Measurements from ENCODE around the gene PCYT2. TPM values are rescaled to one million over a fixed set of nuclear protein-coding genes. Genes with fewer than 3 reads are reported as not detected.

The PCYT2 gene
- total and polyA plus RNA-seq, 8 donors = 9.0 to 35.3 (median 17.7) TPM

DNA sequence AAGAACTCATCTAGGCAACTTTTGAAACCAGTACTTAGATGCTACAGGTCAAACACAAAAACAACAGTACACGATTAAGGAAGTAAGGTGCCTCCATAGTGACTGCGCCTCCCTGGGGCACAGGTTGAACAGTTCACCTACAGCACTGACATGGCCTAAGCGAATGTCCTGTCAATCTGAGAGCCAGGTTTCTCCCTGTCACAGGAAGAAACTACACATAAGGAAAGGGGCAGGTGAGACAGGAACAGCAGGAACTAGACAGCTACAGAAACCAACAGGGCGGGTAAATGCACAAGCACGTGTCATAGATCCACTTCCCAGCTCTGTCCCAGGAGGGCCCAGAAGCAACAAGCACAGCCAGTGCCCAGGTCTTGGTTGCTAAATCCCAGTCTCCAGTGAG lies 32.1 kb downstream of the PCYT2 start:
- H3K4me3 ChIP-seq = no peak overlapping the region
- no peaks in the 10 kb centered on the region for H3K36me3 ChIP-seq
- H3K9me3 ChIP-seq = no peaks in the 10 kb centered on the region
- 91% methylated on average over 5 of the region's 5 CpGs for WGBS, 2 donors
- H3K27me3 ChIP-seq = no peaks in the 10 kb centered on the region
- H3K4me1 ChIP-seq = no peaks in the 10 kb centered on the region
- ATAC-seq (no peak), DNase-seq (no peak), FAIRE-seq (no peak)
- intact Hi-C loops (cut with DNase I) = no loop called here
- TF ChIP-seq, protein P1, sequence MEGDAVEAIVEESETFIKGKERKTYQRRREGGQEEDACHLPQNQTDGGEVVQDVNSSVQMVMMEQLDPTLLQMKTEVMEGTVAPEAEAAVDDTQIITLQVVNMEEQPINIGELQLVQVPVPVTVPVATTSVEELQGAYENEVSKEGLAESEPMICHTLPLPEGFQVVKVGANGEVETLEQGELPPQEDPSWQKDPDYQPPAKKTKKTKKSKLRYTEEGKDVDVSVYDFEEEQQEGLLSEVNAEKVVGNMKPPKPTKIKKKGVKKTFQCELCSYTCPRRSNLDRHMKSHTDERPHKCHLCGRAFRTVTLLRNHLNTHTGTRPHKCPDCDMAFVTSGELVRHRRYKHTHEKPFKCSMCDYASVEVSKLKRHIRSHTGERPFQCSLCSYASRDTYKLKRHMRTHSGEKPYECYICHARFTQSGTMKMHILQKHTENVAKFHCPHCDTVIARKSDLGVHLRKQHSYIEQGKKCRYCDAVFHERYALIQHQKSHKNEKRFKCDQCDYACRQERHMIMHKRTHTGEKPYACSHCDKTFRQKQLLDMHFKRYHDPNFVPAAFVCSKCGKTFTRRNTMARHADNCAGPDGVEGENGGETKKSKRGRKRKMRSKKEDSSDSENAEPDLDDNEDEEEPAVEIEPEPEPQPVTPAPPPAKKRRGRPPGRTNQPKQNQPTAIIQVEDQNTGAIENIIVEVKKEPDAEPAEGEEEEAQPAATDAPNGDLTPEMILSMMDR (IDR thresholded peaks at IDR 0.05) = no peak
- H3K27ac ChIP-seq = no peak overlapping the region

DNA sequence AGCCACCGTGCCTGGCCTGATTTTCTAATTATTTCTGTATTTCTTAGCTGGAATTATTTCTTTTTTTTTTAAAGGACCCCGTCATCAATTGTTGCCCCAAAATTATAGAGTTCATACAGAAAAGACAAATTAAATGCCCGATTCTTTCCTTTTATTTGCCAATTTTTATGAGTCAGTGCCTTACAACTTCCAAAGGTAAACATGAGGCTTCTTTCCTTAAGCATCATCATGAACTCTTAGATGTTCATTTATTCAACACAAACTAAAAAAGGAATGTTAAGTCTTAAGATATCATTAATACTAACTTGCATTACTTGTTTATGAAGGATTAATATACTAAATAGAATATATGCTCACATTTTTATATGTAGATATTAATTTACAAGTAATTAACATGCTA lies 32.9 kb downstream of the PCYT2 start:
- ATAC-seq = no peak
- H3K9me3 ChIP-seq = no peaks in the 10 kb centered on the region
- 89 to 92% methylated on average over 3 of the region's 3 CpGs for WGBS, 2 donors
- H3K36me3 ChIP-seq = no peaks in the 10 kb centered on the region
- TF ChIP-seq, protein P1 (IDR thresholded peaks at IDR 0.05) = no peak
- H3K27me3 ChIP-seq = no peaks in the 10 kb centered on the region
- H3K27ac ChIP-seq = no peak overlapping the region
- FAIRE-seq = no peak
- intact Hi-C loops (cut with DNase I) = no loop called here
- no peak for DNase-seq
- H3K4me3 ChIP-seq = no peak overlapping the region
- no peaks in the 10 kb centered on the region for H3K4me1 ChIP-seq

DNA sequence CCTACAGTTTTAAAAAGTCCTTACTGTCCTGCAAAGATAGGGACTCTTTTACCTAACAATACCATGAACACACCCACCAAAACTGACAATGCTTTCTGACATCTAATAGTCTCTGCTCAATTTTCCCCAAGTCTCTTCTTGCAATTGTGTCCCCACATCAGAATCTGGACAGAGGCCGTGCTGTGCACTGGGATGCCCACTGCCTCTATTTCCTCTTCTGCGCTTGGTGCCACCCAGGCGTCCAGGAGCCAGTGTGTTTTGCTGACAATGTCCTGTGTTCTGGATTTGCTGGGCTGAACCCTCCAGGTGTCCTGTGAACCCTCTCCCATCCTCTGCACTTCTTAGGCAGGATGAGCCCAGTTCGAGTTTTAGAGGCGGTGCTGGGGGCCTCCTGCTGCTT lies 33.6 kb downstream of the PCYT2 start:
- H3K27ac ChIP-seq = no peak overlapping the region
- no peaks in the 10 kb centered on the region for H3K27me3 ChIP-seq
- DNase-seq = no peak
- TF ChIP-seq, protein P1 (IDR thresholded peaks at IDR 0.05) = no peak
- intact Hi-C loops (cut with DNase I) = no loop called here
- no peak for ATAC-seq
- no peaks in the 10 kb centered on the region for H3K9me3 ChIP-seq
- H3K4me3 ChIP-seq = no peak overlapping the region
- H3K4me1 ChIP-seq = peaks cover 0 to 2% (median 0%) of the 10 kb centered on the region in 3 donors
- no peaks in the 10 kb centered on the region for H3K36me3 ChIP-seq
- 89 to 90% methylated on average over 5 of the region's 5 CpGs for WGBS, 2 donors
- no peak for FAIRE-seq

DNA sequence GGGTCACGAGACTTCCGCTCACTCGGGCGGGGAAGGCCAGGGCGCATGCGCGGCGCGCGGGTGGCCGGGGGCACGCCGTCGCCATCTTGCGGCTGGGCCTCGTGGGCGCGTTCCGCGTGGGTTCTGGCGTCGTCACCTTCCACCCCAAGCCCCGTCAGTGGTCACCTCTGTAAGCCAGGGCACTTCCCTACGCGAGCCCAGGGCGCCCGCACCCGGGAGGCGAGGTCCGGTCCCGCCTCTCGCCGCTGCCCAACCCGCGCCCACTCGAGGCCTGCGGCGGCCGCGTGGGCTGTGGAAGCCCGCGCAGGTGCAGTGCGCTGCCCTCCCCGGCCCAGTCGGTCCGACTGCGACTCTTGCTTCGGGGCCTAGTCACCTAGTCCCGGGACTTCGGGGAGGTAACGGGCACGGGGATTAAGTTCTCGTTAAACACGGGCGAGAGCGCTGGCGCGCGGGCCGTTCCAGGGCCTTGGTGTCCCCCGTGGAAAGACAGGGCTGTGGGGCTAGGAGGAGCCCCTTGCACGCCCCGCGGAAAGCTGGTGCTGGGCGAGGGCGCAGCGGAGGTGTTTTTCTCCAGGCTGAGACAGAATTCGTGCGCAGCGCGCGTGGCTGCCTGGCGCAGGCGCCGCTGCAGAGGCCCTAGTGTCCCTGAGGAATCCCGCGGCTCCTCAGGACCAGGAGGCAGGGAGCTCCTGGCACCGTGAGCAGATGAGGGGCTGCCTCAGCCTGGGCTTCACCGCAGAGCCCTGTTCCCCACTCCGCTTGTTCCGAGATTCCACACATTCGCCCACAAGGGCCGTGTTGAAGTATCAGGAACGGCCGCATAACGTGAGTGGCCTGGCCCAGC lies 39.6 kb downstream of the PCYT2 start:
- Histone ChIP-seq H3K27ac (peak overlapping the region; percentile 96 to 100 (median 98)), H3K36me3 (peaks cover 0 to 16% (median 10%) of the 10 kb centered on the region in 3 donors), H3K9me3 (no peaks in the 10 kb centered on the region), H3K4me1 (peaks cover 10 to 31% (median 19%) of the 10 kb centered on the region in 3 donors), H3K4me3 (peak overlapping the region; percentile 59 to 96 (median 84)), H3K27me3 (no peaks in the 10 kb centered on the region)
- FAIRE-seq (no peak), DNase-seq (peak; percentile 93 to 99 (median 96)), ATAC-seq (peak; percentile 62 to 72 (median 66))
- TF ChIP-seq, protein P1 (IDR thresholded peaks at IDR 0.05) = no peak
- 1% methylated on average over 68 to 86 of the region's 86 CpGs for WGBS, 2 donors
- intact Hi-C loops (cut with DNase I) = no loop called here

DNA sequence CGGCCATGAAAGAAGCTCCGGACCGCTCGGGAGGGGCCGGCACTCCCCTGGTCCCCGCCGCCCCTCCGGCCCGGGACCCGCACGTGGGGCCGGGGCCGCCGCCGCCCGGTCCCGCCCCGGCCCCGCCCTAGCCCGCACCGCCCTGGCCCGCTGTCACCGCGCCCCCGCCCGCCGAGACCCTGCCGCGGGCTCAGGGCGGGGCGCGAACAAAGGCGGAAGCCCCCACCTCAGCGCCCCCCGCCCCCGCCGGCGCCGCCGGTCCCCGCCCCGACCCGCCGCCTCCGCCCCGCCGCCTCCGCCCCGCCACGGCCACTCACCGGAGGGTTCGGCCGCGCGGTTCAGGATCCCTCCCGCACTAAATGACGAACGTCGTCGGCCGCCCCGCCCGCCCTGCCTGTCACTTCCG lies 40.2 kb downstream of the PCYT2 start, which contains the start of gene ARHGDIA:
TSS of gene ARHGDIA (minus strand) at position 357 of the 406 bp plus-strand sequence. CDS start 1,407 bp downstream, outside the sequence.
- no peaks in the 10 kb centered on the region for H3K9me3 ChIP-seq
- peaks cover 0 to 16% (median 10%) of the 10 kb centered on the region in 3 donors for H3K36me3 ChIP-seq
- peaks cover 16 to 37% (median 26%) of the 10 kb centered on the region in 3 donors for H3K4me1 ChIP-seq
- H3K27me3 ChIP-seq = no peaks in the 10 kb centered on the region
- ATAC-seq = peak in 1 of 4 donors; percentile 0
- no peak for FAIRE-seq
- intact Hi-C loops (cut with DNase I) = no loop called here
- H3K27ac ChIP-seq = peak within 1 kb of the TSS; percentile 96 to 100 (median 98)
- H3K4me3 ChIP-seq = peak within 1 kb of the TSS; percentile 59 to 96 (median 84)
- DNase-seq = no peak
- TF ChIP-seq, protein P1 (IDR thresholded peaks at IDR 0.05) = no peak
- 1% methylated on average over 19 to 64 of the region's 64 CpGs for WGBS, 2 donors
